SK-N-MC (cell line): Measurements from ENCODE around the gene IGFLR1.

ENCODE experiments used
- EZH2 ChIP-seq: fragments of 200-600 bp; sonication (generic); IDR thresholded peaks from one replicate; pipeline ENCODE4 v1.6.1; 2017; ENCODE audit warnings: antibody characterized with exemption
- FOXP2 ChIP-seq: optimal IDR thresholded peaks from 2 replicates; pipeline ENCODE3; 2011; ENCODE audit warnings: mild to moderate bottlenecking, moderate library complexity; ENCODE audit not compliant: insufficient read depth; ENCODE audit errors: extremely low read length, control extremely low read depth
- POLR2AphosphoS5 ChIP-seq: IDR thresholded peaks from 2 replicates; pipeline ENCODE4 v1.6.1; 2012; ENCODE audit warnings: mild to moderate bottlenecking, low read depth, low read length, borderline replicate concordance

DNA sequence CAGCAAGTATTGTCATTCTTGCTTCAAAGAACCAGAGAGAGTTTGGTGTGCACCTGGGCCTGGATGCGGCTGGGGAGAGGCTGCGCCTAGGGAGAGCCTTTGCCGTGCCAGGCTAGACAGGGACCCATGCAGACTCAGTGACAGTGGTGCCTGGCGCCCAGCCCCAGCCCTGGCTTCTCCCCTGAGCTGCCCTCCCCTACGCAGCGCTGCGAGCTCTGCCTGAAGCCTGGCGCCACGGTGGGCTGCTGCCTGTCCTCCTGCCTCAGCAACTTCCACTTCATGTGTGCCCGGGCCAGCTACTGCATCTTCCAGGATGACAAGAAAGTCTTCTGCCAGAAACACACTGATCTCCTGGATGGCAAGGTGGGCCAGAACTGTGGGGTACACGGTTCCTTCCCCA lies 12.5 kb downstream of the IGFLR1 start:
- TF ChIP-seq EZH2 = no peak
- TF ChIP-seq POLR2AphosphoS5 = no peak
- no peak for TF ChIP-seq FOXP2
